CD4-positive, alpha-beta T cell treated with Interleukin-2 at 100 ng/mL for 4 hours (primary cell): ENCODE measurements around the gene MAGI1.

Source experiments
- DNase-seq: peaks from one replicate; pipeline ENCODE4 v3.0.0-alpha.2; 2020; ENCODE audit warnings: low spot score

Gene MAGI1

DNA sequence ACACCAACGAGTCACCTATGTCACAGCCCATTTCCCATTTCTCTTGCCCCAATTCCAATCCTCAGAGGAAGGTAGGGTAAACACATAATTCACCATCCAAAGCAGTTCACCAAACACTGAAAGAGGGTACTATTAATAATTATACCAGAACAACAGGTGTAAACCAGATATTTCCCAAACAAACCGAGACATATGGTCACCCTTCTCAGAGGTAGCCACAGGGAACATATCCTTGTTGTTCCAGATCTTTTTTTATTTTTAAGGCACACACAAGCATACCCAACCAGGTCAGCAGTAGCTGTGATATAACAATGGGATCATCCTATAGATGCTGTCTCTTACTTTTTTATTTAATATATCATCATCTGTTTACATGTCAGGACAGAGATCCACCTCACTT is 24.7 kb downstream of the MAGI1 start:
- no peak for DNase-seq

- no peak for DNase-seq
Observed at GRCh38 chr3:66012711-66013110, 26.0 kb downstream of the MAGI1 start.

- DNase-seq = no peak
Observed at GRCh38 chr3:66010739-66011655, 27.7 kb downstream of the MAGI1 start.

DNA sequence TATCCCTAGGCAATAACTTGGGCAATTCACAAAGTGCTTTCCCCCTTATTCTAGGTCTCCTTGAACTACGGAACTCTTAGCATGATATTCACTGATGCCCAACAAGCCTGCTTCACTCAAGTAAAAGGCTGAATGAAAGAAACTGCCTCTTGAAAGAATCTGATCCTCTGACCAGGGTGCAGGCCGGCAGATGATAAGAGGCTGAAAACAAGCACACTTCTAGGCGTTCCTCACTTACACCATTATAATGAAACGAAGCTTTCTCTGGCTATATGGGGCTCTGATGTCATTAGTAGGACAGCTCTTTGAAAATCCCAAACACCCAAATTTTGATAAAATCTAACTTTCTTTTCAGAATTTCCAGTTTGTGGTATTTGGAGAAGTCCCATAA is 28.4 kb downstream of the MAGI1 start:
- DNase-seq = no peak

DNA sequence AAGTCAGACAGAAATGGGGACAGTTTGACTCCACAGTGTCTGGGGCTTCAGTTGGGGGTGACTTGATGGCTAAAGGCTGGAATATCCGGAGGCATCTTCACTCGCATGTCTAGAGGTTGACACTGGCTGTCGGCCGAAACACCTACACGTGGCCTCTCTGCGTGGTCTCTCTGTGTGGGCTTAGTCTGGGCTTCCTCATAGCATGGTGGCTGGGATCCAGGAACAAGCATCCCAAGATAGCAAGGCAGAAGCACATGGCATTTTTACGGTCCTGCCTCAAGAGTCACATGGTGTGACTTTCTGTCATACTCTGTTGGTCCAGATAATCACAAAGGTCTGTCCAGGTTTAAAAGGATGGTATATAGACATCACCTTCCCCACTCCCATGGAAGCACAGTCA is 34.5 kb downstream of the MAGI1 start:
- no peak for DNase-seq

DNA sequence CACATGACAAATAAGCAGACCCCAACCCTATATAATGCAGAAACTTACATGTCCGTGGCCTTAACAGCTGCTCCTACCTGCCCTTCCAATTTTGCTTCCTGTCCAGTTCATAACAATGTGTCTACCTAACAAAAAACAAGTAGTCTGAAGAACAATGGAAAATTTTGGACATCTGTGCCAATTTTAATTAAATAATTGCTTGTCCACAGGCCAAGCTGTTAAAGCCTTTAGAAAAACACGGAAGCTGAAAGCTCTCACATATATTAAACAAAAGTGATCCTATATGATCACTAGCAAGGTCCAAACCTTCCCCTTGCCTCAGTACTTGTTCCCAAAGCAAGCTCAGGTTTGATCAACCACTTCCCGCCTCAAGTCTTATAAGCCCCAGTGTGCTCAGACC is 37.1 kb downstream of the MAGI1 start:
- no peak for DNase-seq

DNA sequence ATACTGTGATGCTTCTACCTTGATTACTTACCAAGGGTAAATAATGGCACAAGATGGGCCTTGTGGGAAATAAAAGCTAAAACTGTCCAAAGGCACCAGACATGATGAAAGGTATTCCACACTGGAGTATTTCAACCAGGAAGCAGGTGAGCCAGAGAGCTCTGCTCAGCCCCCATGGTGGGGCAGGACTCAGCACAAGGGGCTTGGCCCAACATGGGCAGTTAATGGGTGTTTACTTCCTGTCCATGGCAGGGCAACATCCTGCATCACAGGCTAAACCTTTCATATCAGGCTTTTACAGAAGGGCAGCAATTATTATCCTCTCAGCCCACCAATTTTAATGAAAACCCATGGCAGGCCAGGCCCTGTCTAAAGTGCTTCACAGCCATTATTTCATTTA is 38.2 kb downstream of the MAGI1 start:
- DNase-seq = no peak

DNA sequence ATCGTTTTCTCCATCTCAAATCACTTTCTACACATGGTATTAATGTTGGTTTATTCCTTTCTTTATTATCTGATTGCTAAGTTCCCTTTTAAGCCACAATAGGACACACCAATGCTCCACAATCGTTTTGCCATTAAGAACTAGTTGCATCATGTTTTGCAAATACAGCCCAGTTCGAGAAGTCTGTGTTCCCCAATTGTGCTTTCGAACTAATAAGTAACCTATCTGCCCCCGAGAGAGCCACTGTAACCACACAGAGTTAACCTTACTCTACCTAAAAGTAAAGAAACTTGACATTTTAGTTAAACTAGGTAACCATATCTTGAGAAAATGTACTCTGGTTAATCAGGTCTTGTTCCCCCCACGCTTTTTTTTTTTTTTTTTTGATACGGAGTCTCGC is 39.1 kb downstream of the MAGI1 start:
- no peak for DNase-seq

DNA sequence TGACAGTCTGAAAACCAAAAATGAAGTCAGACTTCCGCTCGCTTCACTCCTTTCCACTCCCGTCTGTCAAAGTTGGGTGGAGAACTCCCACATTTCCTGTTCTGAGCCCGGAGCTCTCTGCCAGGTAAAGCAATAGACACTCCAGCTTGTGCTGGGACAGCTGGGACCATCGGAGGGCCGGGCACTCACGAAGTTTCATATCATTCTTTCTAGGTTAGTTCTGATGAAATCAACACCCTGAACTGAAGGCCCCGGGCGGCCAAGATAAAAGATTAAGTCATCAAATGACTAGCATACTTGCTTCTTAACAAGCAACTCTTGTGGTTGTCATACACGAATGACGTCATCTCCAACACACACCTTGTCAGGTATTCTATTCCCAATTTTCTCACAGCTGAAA is 42.1 kb downstream of the MAGI1 start:
- no peak for DNase-seq

DNA sequence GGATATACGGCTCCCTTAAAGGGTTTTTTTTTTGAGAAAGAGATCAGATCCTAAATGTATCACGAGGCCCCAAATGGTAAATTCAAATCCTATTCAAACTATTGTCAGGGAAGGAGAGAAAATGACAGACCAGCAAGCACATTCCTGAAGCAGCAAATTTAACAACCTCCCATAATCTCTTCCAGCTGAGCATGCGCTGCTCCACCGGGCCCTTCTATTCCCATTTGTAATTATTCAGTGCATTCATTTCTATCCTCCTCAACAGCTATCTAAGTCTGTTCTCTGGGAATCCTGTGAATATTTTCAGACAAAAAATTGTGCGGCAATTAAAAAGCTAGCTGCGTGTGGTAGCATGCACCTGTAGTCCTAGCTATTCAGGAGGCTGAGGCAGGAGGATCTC is 43.2 kb downstream of the MAGI1 start:
- DNase-seq = no peak

DNA sequence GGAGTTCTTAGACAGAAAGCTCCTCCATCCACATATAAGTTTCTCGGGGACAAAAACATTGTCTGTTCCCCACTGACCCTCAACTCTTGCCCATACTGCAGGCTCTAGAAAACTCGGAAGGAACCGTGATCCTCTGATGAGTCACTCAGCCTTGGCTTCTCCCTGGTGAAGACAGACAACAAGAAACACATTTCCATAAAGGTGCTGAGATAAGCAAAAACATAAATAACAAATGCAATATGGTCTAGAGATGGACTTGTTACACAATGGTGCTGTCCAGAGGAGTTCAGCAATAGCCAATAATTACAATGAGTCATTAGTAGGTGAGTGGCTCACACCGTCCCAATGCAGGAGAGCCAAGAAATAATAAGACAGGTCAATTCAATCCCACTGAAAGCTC is 43.7 kb downstream of the MAGI1 start:
- no peak for DNase-seq

GRCh38 chr3:65993134-65993900 is 45.4 kb downstream of the MAGI1 start:
- no peak for DNase-seq

DNA sequence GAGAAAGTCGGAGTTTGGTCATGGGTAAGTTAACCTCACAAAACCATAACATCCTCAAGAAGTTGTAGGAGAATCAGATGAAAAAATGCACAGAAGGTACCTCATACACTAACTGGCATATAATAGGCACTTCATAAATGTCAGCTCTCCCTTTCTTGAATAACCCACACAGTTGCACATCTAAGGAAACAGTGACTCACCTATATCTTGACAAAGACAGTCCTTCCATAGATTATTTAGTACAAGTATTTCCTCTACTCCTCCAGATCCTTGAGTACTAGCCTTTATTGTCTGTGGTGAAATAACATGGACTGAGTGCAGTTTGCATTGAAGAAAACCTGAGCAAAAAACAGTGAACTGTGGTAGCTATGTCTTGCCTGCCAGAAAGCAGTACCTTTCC is 46.6 kb downstream of the MAGI1 start:
- no peak for DNase-seq

- no peak for DNase-seq
Observed at GRCh38 chr3:65988411-65989180, 50.1 kb downstream of the MAGI1 start.

- no peak for DNase-seq
Observed at GRCh38 chr3:65986285-65986684, 52.4 kb downstream of the MAGI1 start.

GRCh38 chr3:65984975-65985374 is 53.7 kb downstream of the MAGI1 start:
- DNase-seq = no peak

DNA sequence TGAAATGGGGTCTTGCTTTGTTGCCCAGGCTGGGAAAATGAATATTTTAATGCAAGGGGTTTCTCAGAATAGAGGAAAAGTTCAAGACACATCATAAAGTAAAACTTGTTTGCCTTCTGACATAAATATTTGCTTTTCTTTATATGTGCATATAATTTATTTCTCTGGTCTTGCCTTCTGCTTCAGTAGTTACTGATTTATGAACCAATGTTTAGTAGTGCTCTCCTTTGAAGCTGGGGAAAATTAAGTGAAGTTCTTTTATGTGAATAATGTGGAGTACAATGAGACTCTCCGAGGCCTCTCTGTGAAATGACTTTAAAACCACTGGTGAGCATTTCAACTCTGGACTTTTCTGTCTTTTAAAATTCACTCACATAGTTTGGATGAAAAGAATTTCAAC is 55.6 kb downstream of the MAGI1 start:
- no peak for DNase-seq

GRCh38 chr3:65979731-65980130 is 59.0 kb downstream of the MAGI1 start:
- no peak for DNase-seq

- no peak for DNase-seq
Observed at GRCh38 chr3:65979162-65979561, 59.6 kb downstream of the MAGI1 start.

GRCh38 chr3:65978116-65978515 is 60.6 kb downstream of the MAGI1 start:
- DNase-seq = no peak

DNA sequence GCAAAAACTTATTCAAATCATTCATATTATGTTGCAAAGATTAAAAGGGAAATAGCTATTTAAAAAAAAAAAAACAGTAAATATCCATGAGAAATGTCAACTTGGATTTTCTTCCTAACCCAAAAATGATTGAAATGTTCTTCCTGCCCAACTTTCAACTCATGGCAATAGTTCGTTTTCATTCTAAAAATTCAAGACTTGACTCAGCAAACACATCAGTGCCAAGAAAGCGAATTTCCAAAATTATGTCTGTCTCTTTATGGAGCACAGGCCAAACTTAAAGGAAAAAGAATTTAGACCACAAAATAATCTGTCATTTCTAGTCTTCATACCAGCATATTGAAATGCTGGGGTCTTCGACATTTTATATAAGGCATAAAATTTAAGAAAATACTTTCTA is 63.7 kb downstream of the MAGI1 start:
- no peak for DNase-seq

DNA sequence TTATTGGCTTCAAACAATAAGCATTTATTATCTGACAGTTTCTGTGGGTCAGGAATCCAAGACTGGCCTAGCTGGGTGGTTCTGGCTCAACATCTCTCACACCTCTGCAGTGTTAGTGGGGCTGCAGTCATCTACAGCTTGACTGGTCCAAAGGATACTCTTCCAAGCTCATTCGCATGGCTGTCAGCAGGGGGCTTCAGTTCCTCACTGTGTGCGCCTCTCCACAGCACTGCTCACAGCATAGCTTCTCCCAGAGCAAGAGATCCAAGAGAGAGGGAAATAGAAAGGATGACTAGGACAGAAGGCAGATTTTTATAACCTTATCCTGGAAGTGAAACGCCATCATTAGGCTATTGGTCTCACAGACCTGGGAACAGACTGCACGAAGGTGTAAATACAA is 64.2 kb downstream of the MAGI1 start:
- DNase-seq = no peak

DNA sequence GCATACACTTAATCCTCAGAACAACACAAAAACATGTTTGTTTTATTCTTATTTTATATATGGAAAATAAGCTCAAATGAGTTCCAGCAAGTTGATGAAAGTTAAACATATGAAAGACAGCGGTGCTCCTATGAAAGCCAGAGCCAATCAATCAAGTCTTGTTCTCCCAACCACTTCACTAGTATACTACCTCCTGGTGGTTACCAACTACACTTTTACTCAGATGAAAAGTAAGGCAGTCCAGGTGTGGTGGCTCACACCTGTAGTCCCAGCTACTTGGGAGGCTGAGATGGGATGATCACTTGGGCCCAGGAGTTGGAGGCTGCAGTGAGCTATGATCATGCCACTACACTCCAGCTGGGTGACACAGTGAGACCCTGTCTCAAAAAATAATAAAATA is 66.0 kb downstream of the MAGI1 start:
- no peak for DNase-seq
